Activated T-cell treated with anti-CD3 and anti-CD28 coated beads, Interleukin-2, amount 50 U/mL, for 72 hours (primary cell): Measurements from ENCODE around the gene SLC25A41. TPM values are rescaled to one million over a fixed set of nuclear protein-coding genes. Genes with fewer than 3 reads are reported as not detected.
A peak's percentile ranks its signal among the peaks of the same experiment; 100 is the strongest.

ENCODE experiments used
- ATAC-seq, 2 donors: fragments of 150-1000 bp; cut with Tn5 transposase; replicated peaks in 1 of 2; 2 replicates each; pipeline ENCODE4 v1.10.0; 2021; ENCODE audit warnings: moderate library complexity in 2 of 2, mild to moderate bottlenecking in 1 of 2
- DNase-seq, 2 donors: peaks; one replicate each; pipeline ENCODE4 v3.0.0; 2021 to 2022; ENCODE audit warnings: mixed read lengths in 1 of 2
- H3K27ac Mint-ChIP-seq: one replicate; pipeline ENCODE4 v1.8.0; 2022; ENCODE audit warnings: mild to moderate bottlenecking, moderate library complexity, mixed read lengths
- H3K27me3 Mint-ChIP-seq: one replicate; pipeline ENCODE4 v1.8.0; 2022; ENCODE audit warnings: low read depth, mixed read lengths
- H3K36me3 Mint-ChIP-seq, 2 donors: one replicate each; pipeline ENCODE4 v1.8.0; 2022; ENCODE audit warnings: mixed read lengths in 2 of 2, mild to moderate bottlenecking in 1 of 2; ENCODE audit not compliant: insufficient read depth in 2 of 2
- H3K4me1 Mint-ChIP-seq: one replicate; pipeline ENCODE4 v1.8.0; 2022; ENCODE audit warnings: low read depth, mixed read lengths
- H3K4me3 Mint-ChIP-seq, 2 donors: one replicate each; pipeline ENCODE4 v1.8.0; 2022; ENCODE audit warnings: mild to moderate bottlenecking in 2 of 2, mixed read lengths in 2 of 2, moderate library complexity in 2 of 2
- H3K9me3 Mint-ChIP-seq, 2 donors: one replicate each; pipeline ENCODE4 v1.8.0; 2022; ENCODE audit warnings: mixed read lengths in 2 of 2
- total RNA-seq, 2 donors: library from RNA; stranded (reverse); gene quantifications; one replicate each; pipeline ENCODE4 v1.2.3, GENCODE V29; 2022

The SLC25A41 gene
- total RNA-seq, 2 donors from 2014 or later: 0.16 to 0.58 TPM

DNA sequence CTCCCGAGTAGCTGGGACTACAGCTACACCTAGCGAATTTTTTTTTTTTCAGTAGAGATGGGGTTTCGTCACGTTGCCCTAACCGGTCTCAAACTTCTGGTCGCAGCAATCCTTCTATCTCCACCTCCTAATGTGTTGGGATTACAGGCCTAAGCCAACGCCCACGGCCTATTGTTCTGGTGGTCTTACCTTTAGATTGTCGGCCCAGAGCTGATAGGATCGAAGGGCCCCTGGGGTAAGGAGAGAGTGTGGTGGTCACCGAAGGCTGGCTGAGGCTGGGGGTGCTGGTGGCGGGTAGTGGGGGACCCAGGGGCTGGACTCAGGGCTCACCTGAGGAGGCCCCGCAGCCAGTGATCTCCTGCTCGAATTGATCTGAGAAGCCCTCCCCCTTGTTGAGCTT is 37.5 kb upstream of the SLC25A41 start:
- no peak for ATAC-seq
- H3K4me1 Mint-ChIP-seq: no peaks in the 10 kb centered on the region
- no peak for DNase-seq
- no peaks in the 10 kb centered on the region for H3K9me3 Mint-ChIP-seq
- H3K36me3 Mint-ChIP-seq: peaks cover 0 to 6% of the 10 kb centered on the region in 2 donors
- H3K27me3 Mint-ChIP-seq: no peaks in the 10 kb centered on the region
- no peak overlapping the region for H3K4me3 Mint-ChIP-seq
- no peak overlapping the region for H3K27ac Mint-ChIP-seq

DNA sequence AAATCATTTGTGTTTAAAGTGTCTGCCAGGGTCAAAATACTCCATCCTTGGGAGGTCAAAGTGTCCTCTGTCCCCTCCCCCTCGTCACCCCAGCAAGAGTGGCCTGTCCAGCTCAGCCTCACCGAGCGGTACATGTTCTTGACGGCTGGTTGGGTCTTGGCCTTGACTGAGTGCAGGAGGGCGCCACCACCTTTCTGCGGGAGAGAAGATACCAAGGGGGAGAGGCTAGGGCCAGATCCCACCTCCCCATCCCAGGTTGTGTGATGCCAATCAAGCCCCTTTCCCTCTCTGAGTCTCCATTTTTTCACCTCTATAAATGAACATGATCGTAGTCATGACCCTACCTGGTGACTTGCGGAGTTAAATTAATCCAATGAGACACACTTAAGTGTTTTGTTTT is 36.6 kb upstream of the SLC25A41 start:
- no peaks in the 10 kb centered on the region for H3K27me3 Mint-ChIP-seq
- DNase-seq (no peak), ATAC-seq (no peak)
- H3K27ac Mint-ChIP-seq: no peak overlapping the region
- H3K4me3 Mint-ChIP-seq: no peak overlapping the region
- H3K9me3 Mint-ChIP-seq: no peaks in the 10 kb centered on the region
- peaks cover 0 to 6% of the 10 kb centered on the region in 2 donors for H3K36me3 Mint-ChIP-seq
- no peaks in the 10 kb centered on the region for H3K4me1 Mint-ChIP-seq

DNA sequence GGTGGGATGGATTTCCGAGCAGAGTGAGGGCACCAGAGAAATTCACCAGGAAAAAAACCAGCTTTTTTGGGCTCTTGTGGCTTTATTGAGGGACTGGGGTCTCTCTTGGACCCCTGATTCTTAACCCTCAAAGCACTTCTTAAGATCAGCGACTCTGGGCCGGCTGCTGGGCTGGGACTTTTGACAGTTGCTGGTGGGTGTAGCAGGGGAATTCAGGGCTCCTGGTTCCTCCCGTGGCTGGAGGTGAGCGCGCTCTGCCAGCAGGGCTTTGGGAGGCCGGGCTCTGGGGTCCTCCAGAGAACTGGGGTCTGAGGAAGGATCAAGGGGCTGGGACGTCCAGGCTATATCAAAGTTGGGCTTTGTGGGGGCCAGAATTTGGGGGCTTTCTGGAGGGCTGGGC is 33.8 kb upstream of the SLC25A41 start:
- Mint-ChIP-seq H3K9me3 (no peaks in the 10 kb centered on the region), H3K4me1 (peaks cover 6% of the 10 kb centered on the region), H3K4me3 (no peak overlapping the region), H3K27ac (no peak overlapping the region), H3K27me3 (no peaks in the 10 kb centered on the region), H3K36me3 (peaks cover 0 to 2% of the 10 kb centered on the region in 2 donors)
- DNase-seq (no peak), ATAC-seq (no peak)

DNA sequence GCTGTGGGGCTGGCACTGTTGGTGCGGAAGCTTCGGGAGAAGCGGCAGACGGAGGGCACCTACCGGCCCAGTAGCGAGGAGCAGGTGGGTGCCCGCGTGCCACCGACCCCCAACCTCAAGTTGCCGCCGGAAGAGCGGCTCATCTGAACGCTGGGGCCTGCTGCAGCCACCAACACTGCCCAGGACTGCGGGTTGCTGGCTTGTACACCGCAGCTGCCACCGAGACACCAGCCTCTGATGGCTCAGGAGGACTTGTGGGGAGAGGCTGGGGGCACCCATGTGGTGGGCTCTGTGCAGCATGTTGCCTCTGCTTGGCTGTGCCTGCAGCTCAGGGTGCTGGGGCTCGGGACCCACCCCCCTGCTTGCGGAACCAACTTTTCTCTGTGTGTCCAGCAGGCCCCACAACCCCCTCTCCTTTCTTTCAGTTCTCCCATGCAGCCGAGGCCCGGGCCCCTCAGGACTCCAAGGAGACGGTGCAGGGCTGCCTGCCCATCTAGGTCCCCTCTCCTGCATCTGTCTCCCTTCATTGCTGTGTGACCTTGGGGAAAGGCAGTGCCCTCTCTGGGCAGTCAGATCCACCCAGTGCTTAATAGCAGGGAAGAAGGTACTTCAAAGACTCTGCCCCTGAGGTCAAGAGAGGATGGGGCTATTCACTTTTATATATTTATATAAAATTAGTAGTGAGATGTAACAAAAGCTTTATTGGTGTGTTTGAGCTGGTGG is 33.1 kb upstream of the SLC25A41 start:
- no peak for ATAC-seq

DNA sequence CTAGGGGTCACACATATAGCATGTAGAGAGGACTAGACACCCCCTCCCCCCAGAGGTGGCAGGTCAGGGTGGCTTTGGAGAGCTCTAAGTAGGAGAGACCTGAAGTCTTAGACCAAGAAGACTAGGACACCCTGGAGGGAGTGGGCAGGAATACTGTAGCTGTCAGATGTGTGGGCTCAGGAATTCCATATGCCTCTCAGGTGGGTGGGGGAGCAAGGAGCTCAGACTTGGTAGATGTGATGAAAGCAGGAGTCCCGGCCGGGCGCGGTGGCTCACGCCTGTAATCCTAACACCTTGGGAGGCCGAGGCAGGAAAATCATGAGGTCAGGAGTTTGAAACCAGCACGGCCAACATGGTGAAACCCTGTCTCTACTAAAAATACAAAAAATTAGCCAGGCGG is 32.1 kb upstream of the SLC25A41 start:
- Mint-ChIP-seq H3K27ac (no peak overlapping the region), H3K4me1 (peaks cover 6% of the 10 kb centered on the region), H3K27me3 (no peaks in the 10 kb centered on the region), H3K4me3 (no peak overlapping the region), H3K9me3 (no peaks in the 10 kb centered on the region), H3K36me3 (peaks cover 0 to 2% of the 10 kb centered on the region in 2 donors)
- DNase-seq (no peak), ATAC-seq (no peak)

More for the DNA sequence above, 33.1 kb upstream of the SLC25A41 start:
- H3K4me1 Mint-ChIP-seq: peaks cover 6% of the 10 kb centered on the region
- no peak for DNase-seq
- no peaks in the 10 kb centered on the region for H3K27me3 Mint-ChIP-seq
- no peak overlapping the region for H3K4me3 Mint-ChIP-seq
- H3K36me3 Mint-ChIP-seq: peaks cover 0 to 2% of the 10 kb centered on the region in 2 donors
- no peak overlapping the region for H3K27ac Mint-ChIP-seq
- H3K9me3 Mint-ChIP-seq: no peaks in the 10 kb centered on the region

DNA sequence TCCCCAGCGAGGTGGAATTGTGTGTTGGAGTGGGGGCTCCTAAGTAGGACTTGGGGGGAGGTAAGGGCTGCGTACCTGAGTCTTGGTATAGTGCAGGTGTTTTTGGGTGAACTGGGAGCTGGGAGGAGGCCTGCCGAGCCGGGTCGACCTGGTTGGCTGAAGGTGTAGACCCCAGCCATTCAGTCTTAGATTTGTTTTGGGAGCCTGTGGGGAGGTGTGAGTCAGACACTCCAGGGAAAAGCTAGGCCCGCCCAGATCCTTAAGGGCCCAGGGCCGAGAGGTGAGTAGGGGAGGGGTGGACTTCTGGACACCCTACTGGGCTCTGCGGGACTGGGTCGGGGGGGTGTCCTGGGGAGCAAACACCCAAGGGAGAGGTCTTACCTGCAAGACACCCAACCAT is 31.4 kb upstream of the SLC25A41 start:
- Mint-ChIP-seq H3K4me3 (peak overlapping the region; percentile 6 to 68), H3K36me3 (peaks cover 1 to 3% of the 10 kb centered on the region in 2 donors), H3K9me3 (no peaks in the 10 kb centered on the region), H3K4me1 (peaks cover 9% of the 10 kb centered on the region), H3K27ac (no peak overlapping the region), H3K27me3 (no peaks in the 10 kb centered on the region)
- no peak for ATAC-seq
- no peak for DNase-seq

DNA sequence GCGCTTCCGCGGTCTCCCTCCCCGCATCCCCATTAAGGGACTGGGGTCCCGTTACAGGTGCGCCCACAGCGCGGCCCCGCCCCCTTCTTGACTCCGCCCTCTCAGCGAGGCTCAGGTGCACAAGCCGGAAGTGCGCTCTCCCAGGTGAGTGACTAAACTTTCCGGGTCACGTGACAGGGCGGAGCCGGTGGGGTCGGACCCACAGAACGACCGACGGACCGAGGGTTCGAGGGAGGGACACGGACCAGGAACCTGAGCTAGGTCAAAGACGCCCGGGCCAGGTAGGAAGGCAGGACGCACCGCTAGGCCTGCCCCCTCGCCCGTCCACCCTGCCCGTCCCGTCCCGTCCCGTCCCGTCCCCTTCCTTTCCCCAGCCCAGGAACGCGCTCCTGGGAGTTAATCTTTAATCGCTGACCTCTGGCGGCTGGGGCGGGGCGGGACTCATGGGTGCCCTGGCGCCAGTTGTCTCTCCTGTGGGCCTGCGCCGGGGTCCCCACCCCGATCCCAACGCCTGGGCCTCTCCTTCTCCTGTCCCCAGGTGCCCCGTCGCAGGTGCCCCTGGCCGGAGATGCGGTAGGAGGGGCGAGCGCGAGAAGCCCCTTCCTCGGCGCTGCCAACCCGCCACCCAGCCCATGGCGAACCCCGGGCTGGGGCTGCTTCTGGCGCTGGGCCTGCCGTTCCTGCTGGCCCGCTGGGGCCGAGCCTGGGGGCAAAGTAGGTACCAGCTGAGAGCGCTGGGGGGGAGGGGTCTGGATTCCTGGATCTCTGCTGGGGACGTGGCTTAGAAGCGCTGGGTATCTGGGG is 30.7 kb upstream of the SLC25A41 start, which contains the start of gene CRB3:
Gene CRB3, plus strand, starts transcription at position 202 of the 804 bp plus-strand sequence. Its CDS starts 431 bp downstream, at position 633.
- Mint-ChIP-seq H3K27me3 (no peaks in the 10 kb centered on the region), H3K36me3 (peaks cover 2 to 4% of the 10 kb centered on the region in 2 donors)

DNA sequence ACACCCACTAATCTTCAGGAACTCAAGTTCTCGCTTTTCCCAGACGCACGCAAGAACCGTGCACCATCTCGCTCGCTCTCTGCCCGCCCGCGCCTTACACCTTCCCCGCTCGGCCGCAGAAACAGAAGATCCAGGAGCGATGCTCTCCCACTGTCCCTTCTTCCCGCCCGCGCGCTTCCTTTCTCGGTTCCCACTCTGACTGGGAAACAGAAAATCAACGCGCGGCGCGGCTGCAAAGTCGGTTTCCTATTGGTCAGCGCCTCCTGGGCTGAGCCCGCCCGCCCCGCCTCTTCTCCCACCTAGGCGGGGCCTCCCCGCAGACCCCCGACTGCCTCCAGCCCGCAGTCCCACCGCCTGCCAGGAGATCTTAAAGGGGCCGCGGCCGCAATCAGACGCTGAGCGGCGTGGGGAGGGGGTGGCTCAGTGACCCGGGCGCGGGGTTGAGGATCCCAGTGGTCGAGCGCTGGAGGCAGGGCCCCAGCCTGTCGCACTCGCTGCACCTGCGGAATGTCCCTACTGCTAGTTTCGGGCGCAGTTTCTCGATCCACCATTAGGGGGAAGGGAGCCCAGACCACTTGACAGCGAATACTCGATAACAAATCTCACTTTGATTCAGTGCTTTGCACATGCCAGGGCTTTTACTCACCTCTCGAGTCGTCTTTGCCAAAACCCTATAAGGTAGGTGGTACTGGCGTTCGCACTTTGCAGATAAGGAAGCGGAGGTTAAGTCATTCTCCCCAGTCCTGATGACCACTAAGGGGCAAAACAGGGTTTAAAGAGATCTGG is 26.7 kb upstream of the SLC25A41 start:
- no peaks in the 10 kb centered on the region for H3K9me3 Mint-ChIP-seq
- H3K4me3 Mint-ChIP-seq: peak overlapping the region; percentile 94 to 96
- H3K4me1 Mint-ChIP-seq: peaks cover 24% of the 10 kb centered on the region
- peak overlapping the region; percentile 53 for H3K27ac Mint-ChIP-seq
- no peaks in the 10 kb centered on the region for H3K27me3 Mint-ChIP-seq
- peak; percentile 83 to 85 for ATAC-seq
- H3K36me3 Mint-ChIP-seq: peaks cover 4 to 11% of the 10 kb centered on the region in 2 donors
- DNase-seq: peak; percentile 97 to 98

More for the DNA sequence above, 30.7 kb upstream of the SLC25A41 start, which contains the start of gene CRB3:
- ATAC-seq: no peak
- Mint-ChIP-seq H3K4me3 (peak within 1 kb of the TSS; percentile 61 to 68), H3K27ac (no peak within 1 kb of the TSS), H3K9me3 (no peaks in the 10 kb centered on the region), H3K4me1 (peaks cover 11% of the 10 kb centered on the region)
- peak; percentile 29 to 34 for DNase-seq

DNA sequence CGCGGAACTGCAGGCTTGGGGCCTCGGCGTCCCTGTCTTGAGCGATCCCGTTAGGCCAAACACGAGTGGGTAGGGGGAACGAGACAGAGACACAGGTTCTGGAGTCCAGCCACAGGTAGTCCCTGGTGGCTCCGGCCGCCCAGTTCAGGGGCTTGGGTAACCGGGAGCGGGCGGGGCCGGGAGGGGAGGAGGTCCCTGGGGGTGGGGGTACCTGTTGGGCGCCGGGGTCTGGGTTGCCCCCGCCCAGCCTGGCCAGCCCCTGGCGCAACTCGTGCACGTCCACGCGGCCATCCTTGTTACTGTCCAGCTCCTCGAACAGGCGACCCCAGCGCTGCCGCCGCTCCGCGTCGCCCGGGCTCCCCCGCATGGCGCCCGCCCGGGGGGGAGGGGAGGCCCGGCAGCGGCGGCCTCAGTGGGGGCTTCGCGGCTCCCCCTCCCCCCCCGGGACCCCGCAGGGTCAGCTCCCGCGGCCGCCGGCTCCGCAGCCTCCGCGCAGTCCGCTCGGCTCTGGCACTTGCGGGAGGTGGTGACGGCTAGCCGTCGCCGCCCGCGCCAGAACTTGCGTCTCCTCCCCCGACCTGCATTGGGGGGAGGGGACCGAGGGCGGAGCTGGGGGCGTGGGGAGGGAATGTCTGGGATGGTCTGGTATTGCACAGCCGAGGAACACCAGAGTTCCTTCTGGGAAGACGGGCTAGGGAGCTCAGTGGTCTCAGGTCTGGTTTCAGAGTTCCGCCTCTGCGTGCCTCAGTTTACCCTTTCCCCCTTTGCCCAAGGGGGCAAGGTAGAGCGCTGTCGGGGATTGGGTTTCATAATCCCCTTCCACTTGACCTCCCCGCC is 25.9 kb upstream of the SLC25A41 start, which contains the start of gene SLC25A23:
Gene SLC25A23, minus strand, starts transcription at position 531 of the 837 bp plus-strand sequence. Its CDS starts 164 bp downstream, at position 367.
- Mint-ChIP-seq H3K9me3 (peaks cover 0 to 2% of the 10 kb centered on the region in 2 donors), H3K4me3 (peak within 1 kb of the TSS; percentile 94 to 96), H3K4me1 (peaks cover 18% of the 10 kb centered on the region), H3K27me3 (no peaks in the 10 kb centered on the region), H3K27ac (peak within 1 kb of the TSS; percentile 53), H3K36me3 (peaks cover 4 to 18% of the 10 kb centered on the region in 2 donors)
- peak; percentile 66 to 69 for DNase-seq
- peak; percentile 20 to 38 for ATAC-seq

DNA sequence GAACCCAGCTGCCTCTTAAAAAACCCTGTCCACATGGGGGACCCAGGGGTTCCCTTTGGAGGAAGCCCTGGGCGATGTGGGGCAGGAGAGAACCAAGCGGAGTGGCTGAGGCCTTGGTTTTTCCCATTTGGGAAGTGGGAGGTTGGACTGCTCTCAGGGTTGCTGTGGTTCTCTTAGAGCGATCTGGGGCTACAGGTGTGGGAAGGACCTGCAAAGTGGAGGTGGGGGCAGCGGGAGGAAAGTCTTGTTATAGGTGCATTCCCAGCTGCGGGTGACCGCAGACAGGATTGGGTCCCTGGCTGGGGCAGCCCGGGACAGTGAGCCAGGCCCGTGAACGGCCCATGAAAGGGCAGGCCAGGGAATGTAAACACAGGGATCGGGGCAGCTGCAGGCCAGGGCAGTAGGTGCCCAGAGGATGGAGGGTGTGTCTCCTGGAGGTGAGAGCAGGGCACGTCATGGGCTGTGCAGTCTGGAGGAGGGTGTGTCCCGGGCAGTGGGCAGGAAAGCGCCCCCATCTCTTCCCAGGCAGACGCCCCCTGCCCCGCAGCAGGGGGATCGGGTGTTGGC is 25.2 kb upstream of the SLC25A41 start:
- H3K9me3 Mint-ChIP-seq: peaks cover 0 to 2% of the 10 kb centered on the region in 2 donors
- peaks cover 18% of the 10 kb centered on the region for H3K4me1 Mint-ChIP-seq
- H3K27me3 Mint-ChIP-seq: no peaks in the 10 kb centered on the region
- H3K27ac Mint-ChIP-seq: no peak overlapping the region
- DNase-seq: no peak
- no peak for ATAC-seq
- H3K36me3 Mint-ChIP-seq: peaks cover 4 to 21% of the 10 kb centered on the region in 2 donors
- peak overlapping the region; percentile 88 to 95 for H3K4me3 Mint-ChIP-seq

DNA sequence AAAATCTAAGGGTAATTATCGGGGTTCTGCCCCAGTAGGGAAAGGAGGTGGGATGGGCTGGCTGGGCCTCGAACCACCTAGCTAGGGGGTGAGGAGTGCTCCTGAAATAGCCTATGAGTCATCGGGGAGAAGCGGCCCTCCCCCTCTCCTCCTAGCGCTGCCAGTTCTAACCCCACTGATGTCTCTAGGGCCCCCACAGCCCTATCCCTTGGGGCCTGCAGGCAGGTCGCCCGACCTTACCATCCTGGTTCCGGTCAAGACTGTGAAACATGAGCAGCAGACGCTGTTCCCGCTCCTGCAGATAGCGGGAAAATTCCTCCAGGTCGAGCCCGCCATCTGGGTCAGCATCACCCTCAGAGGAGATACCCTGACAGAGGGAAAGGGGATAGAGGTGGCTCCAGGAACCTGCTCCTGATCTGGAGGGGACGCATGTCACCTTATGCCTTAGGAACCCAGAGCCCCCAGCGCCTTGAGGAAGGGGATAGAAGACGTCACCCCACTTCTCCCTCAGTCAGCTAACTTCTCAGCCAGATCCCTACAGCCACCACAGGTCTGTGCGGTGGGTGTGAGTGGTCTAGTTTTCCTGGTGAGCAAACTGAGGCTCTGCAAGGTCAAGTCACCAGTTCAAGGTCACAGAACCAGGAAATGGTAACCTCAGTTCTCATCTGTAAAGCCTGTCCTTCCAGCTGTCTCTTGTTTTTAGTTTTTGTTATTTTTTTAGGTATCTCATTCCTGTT is 24.6 kb upstream of the SLC25A41 start:
- peaks cover 18% of the 10 kb centered on the region for H3K4me1 Mint-ChIP-seq
- peaks cover 7 to 26% of the 10 kb centered on the region in 2 donors for H3K36me3 Mint-ChIP-seq
- no peak for ATAC-seq
- no peak for DNase-seq
- H3K27ac Mint-ChIP-seq: no peak overlapping the region
- H3K4me3 Mint-ChIP-seq: peak overlapping the region; percentile 88 to 95
- H3K27me3 Mint-ChIP-seq: no peaks in the 10 kb centered on the region
- H3K9me3 Mint-ChIP-seq: peaks cover 1 to 4% of the 10 kb centered on the region in 2 donors
